ENCODE results near the gene VPS45.

VPS45 gene

GRCh38 chr1:150152182-150152536 lies 84.6 kb downstream of the VPS45 start:
- H3K4me3 ChIP-seq (ENCODE audit: low read depth, low read length), result peak overlapping the region; percentile 83
- DNase-seq (ENCODE audit: low read depth), result no peak

GRCh38 chr1:150152772-150153456 lies 85.3 kb downstream of the VPS45 start:
- no peak for DNase-seq (ENCODE audit: low read depth)
- H3K4me3 ChIP-seq (ENCODE audit: low read depth, low read length), result no peak overlapping the region

- no peak overlapping the region for H3K4me3 ChIP-seq (ENCODE audit: low read depth, low read length)
- no peak for DNase-seq (ENCODE audit: low read depth)
Measured at GRCh38 chr1:150154143-150154542, 86.6 kb downstream of the VPS45 start.

DNA sequence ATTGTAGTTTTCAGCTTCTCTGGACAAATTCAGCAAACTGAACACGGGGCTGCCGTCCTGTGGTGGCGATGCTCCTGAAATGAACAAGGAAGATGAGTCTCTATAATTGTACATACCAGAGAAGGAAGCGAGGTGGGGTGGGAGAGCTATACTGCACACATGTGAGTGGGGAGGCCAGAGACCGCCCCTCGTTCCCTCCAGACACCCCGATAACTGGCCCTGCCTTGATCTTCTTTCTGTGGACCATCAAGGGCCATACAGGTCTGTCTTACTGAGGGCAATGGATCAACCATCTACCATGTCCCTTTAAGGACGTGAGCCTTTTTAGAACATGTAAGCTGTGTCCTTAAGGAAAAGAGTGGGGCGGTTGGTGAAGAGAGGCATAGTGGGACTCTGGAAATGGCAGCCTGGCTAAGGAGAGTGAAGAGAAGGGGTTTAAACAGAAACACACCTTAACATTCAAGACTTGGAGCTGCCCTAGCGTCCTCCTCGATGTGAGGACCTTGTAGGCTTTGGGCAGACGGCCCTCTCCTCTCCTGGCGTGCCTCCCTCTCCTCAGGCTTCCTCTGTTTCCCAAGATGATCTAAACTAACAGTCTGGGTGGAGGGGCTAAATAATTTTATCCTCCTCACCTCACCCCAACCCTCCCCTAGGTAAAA lies 88.0 kb downstream of the VPS45 start:
- DNase-seq (ENCODE audit: low read depth), result no peak
- no peak overlapping the region for H3K4me3 ChIP-seq (ENCODE audit: low read depth, low read length)

- DNase-seq (ENCODE audit: low read depth), result no peak
- no peak overlapping the region for H3K4me3 ChIP-seq (ENCODE audit: low read depth, low read length)
Measured at GRCh38 chr1:150156868-150157603, 89.5 kb downstream of the VPS45 start.

- H3K4me3 ChIP-seq (ENCODE audit: low read depth, low read length), result no peak overlapping the region
- DNase-seq (ENCODE audit: low read depth), result no peak
Measured at GRCh38 chr1:150159550-150159949, 92.0 kb downstream of the VPS45 start.

DNA sequence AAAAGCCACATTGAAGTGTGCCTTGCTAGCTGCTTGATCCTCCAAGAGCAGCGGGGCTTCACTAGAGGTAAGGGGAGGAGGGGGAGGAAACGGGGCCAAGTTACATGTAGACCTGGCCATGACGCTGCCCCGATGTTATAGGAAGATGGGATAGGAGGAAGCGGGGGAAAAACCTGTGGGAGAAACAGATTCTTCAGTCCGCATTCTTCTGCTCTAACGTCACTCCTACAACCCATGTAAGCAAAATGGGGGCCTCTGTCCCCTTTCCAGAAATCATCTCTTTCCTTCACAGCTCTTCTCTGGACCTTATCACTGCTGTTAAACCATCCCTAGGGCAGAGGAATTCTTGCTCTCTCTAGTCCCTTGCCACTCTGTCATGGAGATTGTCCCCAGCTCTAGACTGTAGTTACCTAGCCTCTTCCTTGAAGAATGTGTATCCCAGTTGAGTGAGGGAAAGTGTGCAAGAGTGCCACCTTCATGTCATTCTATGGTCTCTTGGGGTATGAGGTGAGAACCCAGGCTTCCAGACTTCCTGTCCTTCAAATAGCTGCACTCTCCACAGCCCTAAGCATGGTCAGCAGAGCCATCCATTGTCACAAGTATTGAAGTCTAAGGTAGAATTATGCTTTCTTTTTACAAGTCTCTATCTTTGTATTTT lies 93.5 kb downstream of the VPS45 start:
- DNase-seq (ENCODE audit: low read depth), result no peak
- H3K4me3 ChIP-seq (ENCODE audit: low read depth, low read length), result no peak overlapping the region

DNA sequence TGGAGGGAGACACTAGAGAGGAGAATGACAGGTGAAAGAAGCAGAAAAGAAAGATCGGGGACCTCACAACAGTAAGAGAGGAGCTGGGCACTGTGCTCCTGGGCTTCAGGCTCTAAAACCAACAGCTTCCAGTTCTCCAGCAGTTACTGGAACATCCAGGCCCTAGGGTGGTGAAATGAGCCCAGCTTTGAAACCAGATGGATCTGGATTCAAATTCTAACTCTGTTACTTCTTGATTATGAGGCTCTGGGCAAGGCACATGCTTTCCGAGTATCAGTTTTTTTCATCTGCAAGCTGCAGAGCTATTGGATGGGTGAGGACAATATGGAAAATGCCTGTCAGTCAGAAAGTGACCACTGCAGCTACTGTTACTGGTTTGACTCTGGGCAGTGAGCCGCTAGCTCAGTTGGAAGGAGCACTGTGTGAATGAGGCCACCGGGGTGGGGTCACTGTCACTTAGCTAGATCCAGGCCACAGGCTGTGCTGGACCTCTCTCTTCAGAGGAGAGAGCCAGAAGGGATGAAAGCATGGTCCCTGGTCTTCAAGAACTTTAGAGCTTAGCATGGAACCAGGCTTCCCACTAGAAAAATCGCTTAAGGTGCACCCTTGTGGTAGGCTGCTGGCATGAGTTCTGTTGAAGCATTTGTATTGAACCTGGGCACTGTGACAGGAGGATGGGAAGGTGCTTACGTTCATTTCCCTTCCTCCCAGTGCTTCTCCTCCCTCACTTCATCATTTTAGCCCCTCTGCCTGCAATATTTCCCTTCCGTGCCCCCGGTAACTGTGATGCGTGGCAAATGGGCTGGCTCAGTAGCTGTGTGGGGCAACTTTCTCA lies 94.4 kb downstream of the VPS45 start:
- no peak overlapping the region for H3K4me3 ChIP-seq (ENCODE audit: low read depth, low read length)
- DNase-seq (ENCODE audit: low read depth), result no peak

- H3K4me3 ChIP-seq (ENCODE audit: low read depth, low read length), result peak overlapping the region; percentile 23
- no peak for DNase-seq (ENCODE audit: low read depth)
Measured at GRCh38 chr1:150162582-150162861, 94.9 kb downstream of the VPS45 start.

DNA sequence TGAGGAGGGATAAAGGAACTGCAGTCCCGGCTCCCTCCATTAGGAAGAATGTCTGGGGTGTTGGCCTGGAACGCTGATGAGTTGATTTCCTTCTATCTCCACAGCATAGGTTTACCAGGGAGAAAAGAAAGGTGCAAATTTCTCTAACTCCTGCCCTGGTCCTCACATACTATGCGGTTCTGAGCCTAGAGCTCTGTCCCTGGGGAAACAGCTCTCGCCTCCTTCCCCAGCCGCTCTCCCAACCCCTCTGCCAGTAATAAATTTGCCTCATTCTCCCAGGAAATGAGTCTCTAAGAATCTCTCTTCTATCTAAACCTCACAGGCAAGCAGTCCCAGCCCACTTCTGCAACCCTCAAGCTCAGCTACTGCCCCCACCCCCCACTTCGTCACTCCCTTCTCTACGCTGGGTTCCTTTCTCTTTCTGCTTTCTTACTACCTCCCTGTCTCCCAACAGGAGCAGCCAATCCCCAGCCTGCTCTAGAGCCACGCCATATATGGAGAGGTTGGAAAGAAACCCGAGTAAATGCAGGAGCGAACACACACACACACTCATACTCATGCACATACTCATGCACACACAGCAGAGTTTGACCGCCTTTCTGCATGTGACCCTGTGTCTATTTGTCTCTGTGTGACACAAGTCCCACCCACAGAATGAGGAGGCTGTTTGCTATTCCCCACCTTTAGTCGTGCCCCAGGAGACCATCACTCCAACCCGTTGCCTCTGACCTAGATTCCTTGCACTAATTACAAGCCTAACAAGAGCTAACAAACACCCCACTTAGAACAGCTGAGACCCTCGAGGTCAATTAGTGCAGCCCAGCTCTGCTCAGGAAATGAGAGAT lies 95.5 kb downstream of the VPS45 start:
- peak overlapping the region; percentile 23 for H3K4me3 ChIP-seq (ENCODE audit: low read depth, low read length)
- peak; percentile 99 for DNase-seq (ENCODE audit: low read depth)

DNA sequence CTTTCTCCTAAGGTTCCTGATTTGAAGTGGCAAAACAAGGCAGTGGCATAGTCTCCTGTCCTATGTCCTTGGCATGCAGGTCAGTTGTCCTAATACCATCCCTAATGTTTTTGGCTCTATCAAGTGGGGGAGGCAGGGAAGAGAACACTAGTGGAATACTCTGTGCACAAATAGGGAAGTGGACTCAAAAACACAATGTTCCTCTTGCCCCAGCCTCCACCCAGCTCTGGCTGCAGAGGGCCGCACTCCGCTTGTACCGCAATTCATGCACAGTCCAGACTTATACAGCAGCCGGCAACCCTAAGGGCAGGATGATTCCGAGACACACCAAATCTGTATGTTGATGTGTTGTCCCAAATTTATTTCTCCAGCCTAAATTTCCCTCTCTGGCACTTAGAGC lies 96.6 kb downstream of the VPS45 start:
- H3K4me3 ChIP-seq (ENCODE audit: low read depth, low read length), result no peak overlapping the region
- DNase-seq (ENCODE audit: low read depth), result no peak

DNA sequence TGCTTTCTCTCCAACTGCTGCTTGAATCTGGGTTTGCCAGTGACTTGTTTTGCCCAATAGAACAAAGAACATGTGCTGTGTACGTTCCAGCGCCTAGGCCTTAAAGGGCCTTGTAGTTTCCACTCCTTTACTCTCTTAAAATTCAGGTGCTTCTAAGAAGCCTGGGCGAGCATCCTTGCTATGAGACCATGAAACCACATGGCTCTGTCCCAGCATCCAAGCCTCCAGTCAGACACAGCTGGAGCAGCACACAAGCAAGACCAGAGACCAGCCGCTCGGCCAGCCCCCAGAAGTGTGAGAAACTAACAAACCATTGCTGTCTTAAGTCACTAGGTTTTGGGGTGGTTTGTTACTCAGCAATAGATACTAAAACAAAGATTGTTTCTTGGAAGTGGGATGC lies 97.2 kb downstream of the VPS45 start:
- no peak overlapping the region for H3K4me3 ChIP-seq (ENCODE audit: low read depth, low read length)
- DNase-seq (ENCODE audit: low read depth), result no peak

- no peak for DNase-seq (ENCODE audit: low read depth)
- H3K4me3 ChIP-seq (ENCODE audit: low read depth, low read length), result no peak overlapping the region
Measured at GRCh38 chr1:150165622-150166612, 98.3 kb downstream of the VPS45 start.

GRCh38 chr1:150168960-150169601 lies 101.5 kb downstream of the VPS45 start:
- H3K4me3 ChIP-seq (ENCODE audit: low read depth, low read length), result no peak overlapping the region

GRCh38 chr1:150171801-150172200 lies 104.2 kb downstream of the VPS45 start:
- no peak for DNase-seq (ENCODE audit: low read depth)
- H3K4me3 ChIP-seq (ENCODE audit: low read depth, low read length), result no peak overlapping the region

More at GRCh38 chr1:150168960-150169601, 101.5 kb downstream of the VPS45 start:
- DNase-seq (ENCODE audit: low read depth), result no peak

- no peak for DNase-seq (ENCODE audit: low read depth)
Measured at GRCh38 chr1:150173141-150173585, 105.6 kb downstream of the VPS45 start.

GRCh38 chr1:150176593-150176992 lies 109.0 kb downstream of the VPS45 start:
- no peak for DNase-seq (ENCODE audit: low read depth)
- H3K4me3 ChIP-seq (ENCODE audit: low read depth, low read length), result no peak overlapping the region

More at GRCh38 chr1:150173141-150173585, 105.6 kb downstream of the VPS45 start:
- no peak overlapping the region for H3K4me3 ChIP-seq (ENCODE audit: low read depth, low read length)

All from skeletal muscle cell (primary cell).